NOMO-1 treated with dmso at 0.1 percent for 144 hours (cell line): ENCODE measurements around the gene TTYH2.
A peak's percentile ranks its signal among the peaks of the same experiment; 100 is the strongest.

Source experiments
- DNase-seq: peaks from one replicate; lab custom pipeline; 2025; ENCODE audit not compliant: unreplicated experiment; lab: John Stamatoyannopoulos, UW

The TTYH2 gene

GRCh38 chr17:74213861-74214391, 555 bp downstream of the TTYH2 start:
- DNase-seq = peak; percentile 37

- DNase-seq = no peak
These were observed 1.3 kb downstream of the TTYH2 start for GRCh38 chr17:74214484-74215341.

- no peak for DNase-seq
These were observed 2.0 kb downstream of the TTYH2 start for GRCh38 chr17:74215342-74215727.

GRCh38 chr17:74216505-74216904, 3.1 kb downstream of the TTYH2 start:
- DNase-seq = no peak

- no peak for DNase-seq
These were observed 3.8 kb downstream of the TTYH2 start for GRCh38 chr17:74217037-74217730.

GRCh38 chr17:74217888-74218287, 4.5 kb downstream of the TTYH2 start:
- DNase-seq = no peak

- DNase-seq = no peak
These were observed 5.1 kb downstream of the TTYH2 start for GRCh38 chr17:74218436-74218835.

GRCh38 chr17:74219576-74220133, 6.3 kb downstream of the TTYH2 start:
- no peak for DNase-seq

GRCh38 chr17:74220219-74220618, 6.8 kb downstream of the TTYH2 start:
- DNase-seq = no peak

- no peak for DNase-seq
These were observed 7.8 kb downstream of the TTYH2 start for GRCh38 chr17:74220946-74221818.

GRCh38 chr17:74222399-74222798, 9.0 kb downstream of the TTYH2 start:
- DNase-seq = no peak

- DNase-seq = no peak
These were observed 10.5 kb downstream of the TTYH2 start for GRCh38 chr17:74223901-74224300.

GRCh38 chr17:74224959-74225725, 11.8 kb downstream of the TTYH2 start:
- no peak for DNase-seq

- no peak for DNase-seq
These were observed 12.9 kb downstream of the TTYH2 start for GRCh38 chr17:74226252-74226651.

GRCh38 chr17:74227271-74228080, 14.1 kb downstream of the TTYH2 start:
- no peak for DNase-seq

GRCh38 chr17:74228306-74228978, 15.1 kb downstream of the TTYH2 start:
- no peak for DNase-seq

- no peak for DNase-seq
These were observed 17.5 kb downstream of the TTYH2 start for GRCh38 chr17:74230896-74231295.
